Measurements from ENCODE around the gene RHOG. TPM values are rescaled to one million over a fixed set of nuclear protein-coding genes. Genes with fewer than 3 reads are reported as not detected.
"Not testable (repeated sequence)": the region's sequence is repeated elsewhere in the genome, so short reads cannot be mapped to it uniquely, and the experiment has no call there.

Gene RHOG
- total and polyA plus RNA-seq, 5 experiments from 2014 or later, result 78.4 to 175 (median 125) TPM

DNA sequence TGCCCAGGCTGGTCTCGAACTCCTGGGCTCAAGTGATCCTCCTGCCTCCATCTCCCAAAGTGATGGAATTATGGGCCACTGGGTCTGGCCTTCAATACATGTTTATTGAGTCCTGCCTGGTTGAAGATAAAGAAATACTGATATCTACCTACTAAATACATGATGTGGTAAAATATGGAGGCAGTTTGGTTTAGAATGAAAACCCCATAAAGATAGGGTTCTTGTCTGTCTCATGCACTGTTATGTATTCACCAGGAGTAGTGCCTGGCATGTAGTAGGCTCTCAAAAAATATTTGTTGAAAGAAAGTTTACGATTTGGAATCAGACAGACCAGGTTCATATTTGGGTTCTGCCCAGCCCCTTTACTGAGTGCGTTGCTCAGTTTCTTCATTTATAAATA is 35.9 kb upstream of the RHOG start:
- Mint-ChIP-seq H3K27ac (peak overlapping the region; percentile 2 to 92 (median 80)), H3K4me1 (peaks cover 50 to 92% (median 83%) of the 10 kb centered on the region in 4 donors), H3K4me3 (peak overlapping the region in 7 of 10 donors; percentile 4 to 30 (median 13)), H3K9me3 (no peaks in the 10 kb centered on the region), H3K36me3 (peaks cover 0 to 15% (median 2%) of the 10 kb centered on the region in 3 donors), H3K27me3 (no peaks in the 10 kb centered on the region)
- POLR2A ChIA-PET, result interaction anchor here (1.6 to 3.8 kb wide), 2 partner anchors 15 to 21 kb away, joined by 4 to 26 read pairs; partner anchors contain the start of gene STIM1
- ATAC-seq, result peak in 1 of 2 donors; percentile 26
- DNase-seq, result no peak

DNA sequence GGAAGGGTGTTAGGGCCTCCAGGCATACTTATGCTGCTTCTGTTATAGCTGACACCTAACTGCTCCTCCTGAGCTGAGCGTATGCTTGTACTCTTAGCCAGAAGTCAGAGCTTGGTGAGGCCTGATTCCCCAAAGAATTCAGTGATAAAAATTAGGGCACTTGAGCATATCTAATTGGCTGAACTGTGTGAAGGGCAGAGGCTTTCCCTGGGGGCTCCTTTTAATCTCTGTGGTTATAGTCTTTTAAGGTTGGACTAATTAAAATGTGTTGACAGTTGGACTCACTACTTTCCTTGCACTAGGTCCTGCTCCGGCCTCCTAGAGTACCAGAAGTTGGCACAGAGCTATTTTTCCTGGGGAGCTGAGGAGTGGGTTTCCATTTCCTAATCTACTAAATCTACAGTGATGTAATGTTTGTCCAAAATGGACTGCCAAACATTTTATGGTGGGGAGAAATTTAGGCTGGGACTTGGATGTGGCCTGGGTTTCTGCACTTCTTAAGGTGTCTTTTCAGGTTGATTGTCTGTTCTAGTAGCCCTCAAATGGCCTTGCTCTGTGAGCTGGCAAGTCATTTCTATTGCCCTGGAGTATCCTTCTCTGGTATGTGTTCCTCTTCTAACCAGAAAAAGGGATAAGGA is 33.1 kb upstream of the RHOG start:
- H3K27me3 Mint-ChIP-seq, result no peaks in the 10 kb centered on the region
- peaks cover 0 to 16% (median 2%) of the 10 kb centered on the region in 3 donors for H3K36me3 Mint-ChIP-seq
- H3K4me3 Mint-ChIP-seq, result peak overlapping the region in 3 of 10 donors; percentile 0 to 34 (median 5)
- peaks cover 48 to 96% (median 89%) of the 10 kb centered on the region in 4 donors for H3K4me1 Mint-ChIP-seq
- ATAC-seq, result no peak
- H3K27ac Mint-ChIP-seq, result peak overlapping the region in 9 of 10 donors; percentile 33 to 83 (median 63)
- POLR2A ChIA-PET, result interaction anchor here (0.6 to 3.3 kb wide), 6 partner anchors 14 to 220 kb away, joined by 3 to 14 read pairs (median 3); no protein-coding TSS in a partner anchor
- no peaks in the 10 kb centered on the region for H3K9me3 Mint-ChIP-seq
- no peak for DNase-seq

DNA sequence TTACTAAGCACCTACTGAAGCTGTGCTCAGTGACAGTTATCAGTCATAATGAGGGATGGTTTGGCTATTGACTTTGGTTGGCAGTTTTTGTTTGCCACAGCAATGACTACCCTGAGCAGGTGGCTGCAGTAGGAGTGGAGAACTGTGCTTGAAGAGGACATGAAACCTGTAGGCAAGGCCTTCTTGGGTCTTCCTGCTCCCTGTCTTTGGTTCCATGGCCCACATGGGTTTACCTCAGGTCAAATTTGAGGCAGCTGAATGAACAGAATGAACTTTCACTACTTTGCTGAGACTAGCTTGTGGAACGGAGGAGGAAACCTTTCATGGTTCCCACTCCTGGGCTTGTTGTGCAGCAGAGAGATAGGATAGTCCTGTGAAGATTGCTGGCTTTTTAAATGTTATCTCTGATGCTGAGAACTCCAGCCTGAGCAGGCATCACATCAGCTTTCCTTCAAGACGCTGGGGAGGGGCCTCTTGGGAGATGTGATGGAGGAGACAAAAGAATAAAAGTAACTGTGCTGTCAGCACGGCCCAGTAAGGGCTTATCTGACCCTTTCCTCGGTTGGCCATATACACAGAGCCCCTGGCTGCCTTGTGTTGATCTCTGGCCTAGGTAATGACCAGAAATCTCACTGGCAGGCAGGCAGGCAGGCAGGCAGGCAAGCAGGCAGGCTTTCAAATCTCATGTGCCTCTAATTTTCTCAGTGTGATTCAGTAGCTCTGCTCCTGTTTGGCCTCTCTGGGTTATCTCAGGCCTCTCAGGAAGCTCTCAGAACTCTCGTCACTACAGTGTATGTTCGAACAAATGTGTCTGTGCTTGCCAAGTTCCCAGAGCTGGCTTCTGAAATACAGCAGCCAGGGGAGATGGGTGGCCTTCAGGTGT is 26.7 kb upstream of the RHOG start:
- H3K4me1 Mint-ChIP-seq, result peaks cover 46 to 93% (median 93%) of the 10 kb centered on the region in 4 donors
- no peaks in the 10 kb centered on the region for H3K27me3 Mint-ChIP-seq
- peak overlapping the region; percentile 6 to 83 (median 64) for H3K4me3 Mint-ChIP-seq
- no peaks in the 10 kb centered on the region for H3K9me3 Mint-ChIP-seq
- peaks cover 0 to 7% (median 0%) of the 10 kb centered on the region in 3 donors for H3K36me3 Mint-ChIP-seq
- peak overlapping the region; percentile 82 to 95 (median 90) for H3K27ac Mint-ChIP-seq
- POLR2A ChIA-PET, result interaction anchor here (0.6 to 5.0 kb wide), 5 partner anchors 10 to 78 kb away, joined by 3 to 68 read pairs (median 4); partner anchors contain the start of genes NUP98 and STIM1
- DNase-seq (peak in 4 of 10 donors; percentile 25 to 46 (median 34)), ATAC-seq (peak; percentile 51 to 68)

DNA sequence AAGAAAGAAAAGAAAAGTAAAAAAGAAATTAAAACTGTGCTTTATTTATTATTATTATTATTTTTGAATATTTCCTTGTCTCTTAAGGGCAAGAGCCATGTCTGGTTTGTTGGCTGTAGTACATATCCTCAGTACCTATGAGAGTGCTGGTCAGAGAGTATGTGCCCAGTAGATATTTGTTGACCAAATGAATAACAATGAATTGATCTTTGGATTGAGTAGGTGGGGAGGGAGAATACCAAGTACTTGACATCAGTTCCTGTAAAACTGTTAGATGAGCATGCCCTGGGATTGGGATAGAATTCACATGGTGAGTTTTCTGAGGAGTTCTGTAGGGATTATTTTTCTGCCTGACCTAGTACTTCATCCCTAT is 26.1 kb upstream of the RHOG start:
- H3K9me3 Mint-ChIP-seq, result no peaks in the 10 kb centered on the region
- H3K36me3 Mint-ChIP-seq, result peaks cover 0 to 3% (median 0%) of the 10 kb centered on the region in 3 donors
- peaks cover 46 to 96% (median 94%) of the 10 kb centered on the region in 4 donors for H3K4me1 Mint-ChIP-seq
- DNase-seq (no peak), ATAC-seq (no peak)
- H3K4me3 Mint-ChIP-seq, result peak overlapping the region; percentile 4 to 83 (median 64)
- H3K27ac Mint-ChIP-seq, result peak overlapping the region; percentile 82 to 95 (median 90)
- H3K27me3 Mint-ChIP-seq, result no peaks in the 10 kb centered on the region
- POLR2A ChIA-PET, result interaction anchor here (0.6 to 5.0 kb wide), 4 partner anchors 12 to 79 kb away, joined by 3 to 68 read pairs (median 4); partner anchors contain the start of genes NUP98 and STIM1

DNA sequence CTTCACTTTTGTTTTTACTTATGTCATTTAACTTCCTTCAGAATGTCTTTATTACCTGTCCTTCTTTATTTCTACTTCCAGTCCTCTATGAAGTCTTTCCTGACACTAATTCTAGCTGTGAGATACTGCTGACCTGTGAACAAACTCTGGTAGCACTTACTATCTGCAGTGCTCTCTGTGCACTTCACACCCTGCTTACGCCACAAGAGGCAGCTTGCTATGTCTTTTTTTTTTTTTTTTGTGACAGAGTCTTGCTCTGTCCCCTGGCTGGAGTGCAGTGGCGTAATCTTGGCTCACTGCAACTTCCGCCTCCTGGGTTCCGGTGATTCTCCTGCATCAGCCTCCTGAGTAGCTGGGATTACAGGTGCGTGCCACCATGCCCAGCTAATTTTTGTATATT is 25.4 kb upstream of the RHOG start:
- Mint-ChIP-seq H3K4me3 (peak overlapping the region; percentile 7 to 76 (median 68)), H3K36me3 (peaks cover 0 to 2% (median 0%) of the 10 kb centered on the region in 3 donors), H3K27me3 (no peaks in the 10 kb centered on the region), H3K27ac (peak overlapping the region; percentile 84 to 95 (median 88)), H3K9me3 (no peaks in the 10 kb centered on the region), H3K4me1 (peaks cover 47 to 96% (median 94%) of the 10 kb centered on the region in 4 donors)
- DNase-seq (no peak), ATAC-seq (peak in 1 of 2 donors; percentile 33)
- POLR2A ChIA-PET, result interaction anchor here (0.5 to 5.0 kb wide), 5 partner anchors 12 to 227 kb away, joined by 3 to 68 read pairs (median 4); partner anchors contain the start of gene STIM1

DNA sequence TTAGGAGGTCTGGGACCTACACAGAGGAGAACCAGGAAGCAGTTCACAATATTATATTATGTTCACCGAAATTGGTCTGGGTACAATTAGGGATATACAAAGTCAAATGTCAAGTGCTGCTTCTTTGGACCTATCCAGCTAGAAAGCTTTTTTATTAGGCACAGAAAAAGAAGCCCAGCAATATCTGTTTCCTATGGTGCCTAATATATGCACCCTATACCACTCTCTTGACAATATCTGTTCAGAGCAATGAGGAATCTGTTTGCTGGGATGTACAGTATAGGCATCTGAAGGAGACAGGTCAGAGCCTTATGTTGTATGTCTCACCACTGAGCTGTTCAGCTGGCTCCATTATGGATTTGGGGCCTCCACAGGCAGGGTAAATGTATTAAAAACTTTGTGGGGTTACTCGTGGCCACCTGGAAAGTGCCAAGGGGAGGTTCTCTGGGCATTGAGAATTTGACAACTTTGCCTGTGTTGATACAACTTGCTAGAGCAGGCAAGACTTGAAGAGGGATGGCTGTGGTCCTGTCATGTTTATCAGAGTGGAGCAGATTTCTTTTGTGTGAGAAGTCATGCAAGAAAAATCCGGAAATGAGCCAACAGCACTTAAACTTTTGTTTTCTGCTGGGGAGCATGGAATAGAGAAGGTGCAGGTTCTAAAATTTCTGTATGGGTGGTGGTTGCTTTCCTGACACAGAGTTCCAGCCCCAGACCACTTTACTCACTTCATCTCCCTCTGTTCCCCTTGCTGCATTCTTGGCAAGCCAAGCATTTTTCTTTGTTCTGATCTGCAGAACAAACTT is 24.8 kb upstream of the RHOG start:
- peak overlapping the region; percentile 20 to 76 (median 68) for H3K4me3 Mint-ChIP-seq
- peak overlapping the region; percentile 84 to 95 (median 90) for H3K27ac Mint-ChIP-seq
- ATAC-seq (peak in 1 of 2 donors; percentile 14), DNase-seq (peak in 1 of 10 donors; percentile 18)
- no peaks in the 10 kb centered on the region for H3K9me3 Mint-ChIP-seq
- H3K4me1 Mint-ChIP-seq, result peaks cover 48 to 96% (median 94%) of the 10 kb centered on the region in 4 donors
- H3K27me3 Mint-ChIP-seq, result no peaks in the 10 kb centered on the region
- POLR2A ChIA-PET, result interaction anchor here (0.5 to 5.0 kb wide), 6 partner anchors 11 to 227 kb away, joined by 3 to 68 read pairs (median 4); partner anchors contain the start of genes RHOG and STIM1
- H3K36me3 Mint-ChIP-seq, result peaks cover 0 to 2% (median 0%) of the 10 kb centered on the region in 3 donors

DNA sequence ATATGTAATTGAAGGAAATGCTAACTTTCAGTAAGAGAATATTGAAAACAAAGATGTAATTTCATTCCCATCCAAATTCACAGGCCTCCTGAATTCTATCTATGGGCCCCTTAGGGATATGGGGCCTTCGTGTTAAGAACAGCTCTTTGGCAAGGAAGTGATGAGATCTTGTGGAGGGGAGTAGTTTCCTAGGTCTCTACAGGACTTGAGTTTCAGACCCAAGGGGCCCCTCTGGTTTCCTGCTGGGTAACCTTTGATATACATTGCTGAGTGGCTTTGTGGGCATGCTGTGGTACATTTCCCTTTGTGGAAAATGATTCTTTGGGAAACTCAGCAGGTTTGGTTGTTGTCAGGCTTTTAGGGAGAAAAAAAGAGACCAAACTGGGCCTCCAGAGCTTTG is 20.9 kb upstream of the RHOG start:
- no peaks in the 10 kb centered on the region for H3K27me3 Mint-ChIP-seq

DNA sequence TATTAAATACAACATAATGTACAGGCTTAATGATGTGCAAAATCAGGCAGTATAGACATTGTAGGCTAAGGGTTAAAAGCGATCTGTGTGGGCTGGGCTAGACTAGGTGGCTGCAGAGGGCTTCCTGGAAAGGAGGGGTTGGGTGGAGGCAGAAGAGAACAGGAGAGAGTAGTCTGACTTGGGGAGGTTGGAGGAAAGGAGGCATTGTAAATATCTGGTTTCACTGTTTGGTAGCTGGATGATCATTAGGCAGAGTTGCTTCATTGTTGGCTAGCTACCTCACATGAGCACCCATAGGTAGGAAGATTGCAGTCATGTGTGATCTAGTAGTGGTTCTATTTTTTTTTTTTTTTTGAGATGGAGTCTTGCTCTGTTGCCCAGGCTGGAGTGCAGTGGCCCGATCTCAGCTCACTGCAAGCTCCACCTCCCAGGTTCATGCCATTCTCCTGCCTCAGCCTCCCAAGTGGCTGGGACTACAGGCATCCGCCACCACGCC is 20.2 kb upstream of the RHOG start:
- DNase-seq, result peak in 5 of 10 donors; percentile 30 to 44 (median 38)
- H3K4me1 Mint-ChIP-seq, result peaks cover 45 to 93% (median 87%) of the 10 kb centered on the region in 4 donors

More for the DNA sequence above, 20.9 kb upstream of the RHOG start:
- ATAC-seq (peak in 1 of 2 donors; percentile 16), DNase-seq (no peak)
- POLR2A ChIA-PET, result interaction anchor here (0.7 to 14.9 kb wide), 4 partner anchors 11 to 83 kb away, joined by 4 to 406 read pairs (median 72); partner anchors contain the start of gene RHOG
- no peaks in the 10 kb centered on the region for H3K9me3 Mint-ChIP-seq
- peaks cover 44 to 95% (median 91%) of the 10 kb centered on the region in 4 donors for H3K4me1 Mint-ChIP-seq
- H3K36me3 Mint-ChIP-seq, result peaks cover 0 to 2% (median 0%) of the 10 kb centered on the region in 3 donors
- peak overlapping the region; percentile 74 to 93 (median 86) for H3K4me3 Mint-ChIP-seq
- H3K27ac Mint-ChIP-seq, result peak overlapping the region; percentile 39 to 95 (median 88)

DNA sequence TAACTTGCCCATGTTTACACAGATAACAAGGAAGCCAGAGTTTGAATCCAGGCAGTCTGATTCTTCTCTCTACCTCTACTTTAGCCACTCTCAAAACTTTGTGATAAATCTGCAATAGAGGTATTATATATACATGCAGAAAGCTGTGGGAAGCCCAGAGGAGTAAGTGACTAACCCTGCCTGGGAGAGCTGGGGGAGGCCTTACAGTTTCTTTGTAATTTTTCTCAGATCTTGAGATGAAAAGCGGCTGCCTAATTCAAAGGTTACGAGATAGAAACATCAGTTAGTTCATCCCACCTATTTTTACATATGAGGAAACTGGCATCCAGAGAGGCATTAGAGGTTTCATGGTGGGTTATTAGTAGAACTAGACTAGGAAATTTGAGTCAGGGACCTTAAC is 19.6 kb upstream of the RHOG start:
- peak overlapping the region; percentile 39 to 95 (median 88) for H3K27ac Mint-ChIP-seq

More for the DNA sequence above, 20.2 kb upstream of the RHOG start:
- H3K4me3 Mint-ChIP-seq, result peak overlapping the region; percentile 74 to 93 (median 86)
- peak overlapping the region; percentile 39 to 95 (median 88) for H3K27ac Mint-ChIP-seq
- not testable (repeated sequence) for H3K36me3 Mint-ChIP-seq, H3K27me3 Mint-ChIP-seq, H3K9me3 Mint-ChIP-seq
- POLR2A ChIA-PET, result interaction anchor here (0.7 to 14.9 kb wide), 6 partner anchors 12 to 84 kb away, joined by 3 to 406 read pairs (median 5); partner anchors contain the start of gene RHOG
- peak; percentile 68 to 82 for ATAC-seq

DNA sequence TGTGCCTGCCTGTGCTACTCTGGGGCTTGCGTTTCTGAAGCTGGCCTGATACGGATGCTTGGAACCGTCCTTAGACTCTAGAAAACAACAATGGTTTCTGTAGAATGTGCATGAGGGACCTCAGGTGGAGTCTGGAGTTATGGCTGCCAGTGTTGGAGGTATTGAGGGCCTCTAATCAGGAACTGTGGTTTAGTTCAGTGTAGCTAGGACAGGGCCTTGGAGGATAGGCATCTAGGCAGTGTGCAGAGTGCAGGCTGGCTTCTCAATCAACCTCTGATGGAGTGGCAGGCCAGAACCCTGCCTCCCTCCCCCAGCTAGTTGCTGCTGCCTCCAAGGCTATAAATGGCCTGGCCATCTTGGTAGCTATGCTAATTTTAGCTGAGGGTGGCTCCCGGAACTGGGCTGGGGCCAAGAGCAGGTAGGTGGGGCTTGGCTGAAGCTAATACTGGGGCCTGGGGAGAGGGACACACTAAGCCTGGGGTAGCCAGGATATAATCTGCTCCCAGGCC is 18.7 kb upstream of the RHOG start:
- H3K4me1 Mint-ChIP-seq, result peaks cover 38 to 83% (median 76%) of the 10 kb centered on the region in 4 donors
- H3K27me3 Mint-ChIP-seq, result peaks cover 0 to 1% (median 0%) of the 10 kb centered on the region in 5 donors
- peaks cover 0 to 2% (median 0%) of the 10 kb centered on the region in 3 donors for H3K36me3 Mint-ChIP-seq
- H3K9me3 Mint-ChIP-seq, result no peaks in the 10 kb centered on the region
- DNase-seq (no peak), ATAC-seq (no peak)
- H3K4me3 Mint-ChIP-seq, result peak overlapping the region; percentile 74 to 100 (median 88)
- POLR2A ChIA-PET, result interaction anchor here (0.5 to 14.9 kb wide), 10 partner anchors 9 to 213 kb away, joined by 3 to 406 read pairs (median 4); partner anchors contain the start of gene RHOG
- H3K27ac Mint-ChIP-seq, result peak overlapping the region; percentile 39 to 96 (median 90)

More for the DNA sequence above, 19.6 kb upstream of the RHOG start:
- peak; percentile 39 to 51 for ATAC-seq
- H3K4me3 Mint-ChIP-seq, result peak overlapping the region; percentile 74 to 93 (median 86)
- peaks cover 0 to 2% (median 0%) of the 10 kb centered on the region in 3 donors for H3K36me3 Mint-ChIP-seq
- H3K4me1 Mint-ChIP-seq, result peaks cover 41 to 87% (median 81%) of the 10 kb centered on the region in 4 donors
- peak in 3 of 10 donors; percentile 40 to 45 (median 43) for DNase-seq
- POLR2A ChIA-PET, result interaction anchor here (0.7 to 14.9 kb wide), 8 partner anchors 8 to 84 kb away, joined by 3 to 406 read pairs (median 4); partner anchors contain the start of gene RHOG
- no peaks in the 10 kb centered on the region for H3K9me3 Mint-ChIP-seq
- no peaks in the 10 kb centered on the region for H3K27me3 Mint-ChIP-seq
